HepG2 (cell line): ENCODE data around the gene TMEM183A. TPM values are rescaled to one million over a fixed set of nuclear protein-coding genes. Genes with fewer than 3 reads are reported as not detected.

ENCODE experiments used
- CREBL2 ChIP-seq: sonication (generic); formaldehyde crosslinking; IDR thresholded peaks from 2 replicates; pipeline ENCODE4 v1.8.1; 2023; ENCODE audit warnings: missing genetic modification reagents, mild to moderate bottlenecking, borderline replicate concordance
- FOXA3 ChIP-seq: IDR thresholded peaks from 2 replicates; pipeline ENCODE4 v1.6.1; 2016; ENCODE audit warnings: missing genetic modification reagents, missing compliant biosample characterization
- PBX3 ChIP-seq: sonication (generic); formaldehyde crosslinking; IDR thresholded peaks from 2 replicates; pipeline ENCODE4 v1.8.1; 2023; ENCODE audit warnings: missing genetic modification reagents, inconsistent platforms, borderline replicate concordance
- RXRB ChIP-seq: IDR thresholded peaks from 2 replicates; pipeline ENCODE4 v1.6.1; 2016; ENCODE audit warnings: borderline replicate concordance, missing genetic modification reagents, missing compliant biosample characterization
- SMARCC2 ChIP-seq: fragments of 450-650 bp; IDR thresholded peaks from 2 replicates; pipeline ENCODE4 v1.6.1; 2017; ENCODE audit warnings: antibody characterized with exemption, mild to moderate bottlenecking
- SOX13 ChIP-seq, 3 experiments: fragments of 450-650 bp in 1 of 3; sonication (generic) in 1 of 3; formaldehyde crosslinking in 1 of 3; IDR thresholded peaks in 2 of 3; conservative IDR thresholded peaks in 1 of 3; 2 replicates each; pipeline versions ENCODE4 v1.5.0 to v1.6.1; 2016 to 2020; ENCODE audit warnings: antibody characterized with exemption in 1 of 3, mild to moderate bottlenecking in 1 of 3, missing compliant biosample characterization in 1 of 3, missing genetic modification reagents in 1 of 3, moderate library complexity in 1 of 3
- THAP9 ChIP-seq: sonication (generic); formaldehyde crosslinking; IDR thresholded peaks from 2 replicates; pipeline ENCODE4; 2020; ENCODE audit warnings: missing genetic modification reagents, mild to moderate bottlenecking, borderline replicate concordance
- TRAFD1 ChIP-seq: sonication (generic); formaldehyde crosslinking; IDR thresholded peaks from 2 replicates; pipeline ENCODE4 v1.5.1; 2020; ENCODE audit warnings: missing genetic modification reagents, mild to moderate bottlenecking, borderline replicate concordance
- ZBTB42 ChIP-seq: sonication (generic); formaldehyde crosslinking; IDR thresholded peaks from 2 replicates; pipeline ENCODE4 v1.5.0; 2020; ENCODE audit warnings: mild to moderate bottlenecking, missing genetic modification reagents
- ZNF354B ChIP-seq: sonication (generic); formaldehyde crosslinking; IDR thresholded peaks from 2 replicates; pipeline ENCODE4 v1.8.0; 2022; ENCODE audit warnings: mild to moderate bottlenecking, missing genetic modification reagents
- ZNF605 ChIP-seq: sonication (generic); formaldehyde crosslinking; IDR thresholded peaks from 2 replicates; pipeline ENCODE4 v1.8.0; 2022; ENCODE audit warnings: mild to moderate bottlenecking, missing genetic modification reagents
- ZNF879 ChIP-seq: sonication (generic); formaldehyde crosslinking; IDR thresholded peaks from 2 replicates; pipeline ENCODE4 v1.8.1; 2023; ENCODE audit warnings: missing genetic modification reagents
- polyA plus RNA-seq, 8 experiments: library from polyadenylated mRNA; depleted of rRNA in 3 of 8; stranded (reverse) in 7 of 8; unstranded in 1 of 8; fragments of >200 nt; fragmentation: Illumina TruSeq in 4 of 8; extraction: Trizol in 4 of 8; gene quantifications; 2 replicates each; pipeline versions ENCODE4 v1.2.1 to v1.2.3, GENCODE V29; 2011 to 2016; ENCODE audit warnings: low read depth in 4 of 8, missing spikeins in 1 of 8, mixed read lengths in 1 of 8; ENCODE audit not compliant: insufficient read depth in 1 of 8
- total RNA-seq, 5 experiments: library from RNA; depleted of rRNA; stranded (reverse); fragments of >200 nt; fragmentation: Illumina TruSeq; extraction: Trizol; gene quantifications; 2 replicates each; pipeline ENCODE4 v1.2.3, GENCODE V29; 2016; ENCODE audit warnings: low read depth in 1 of 5
- TF ChIP-seq, protein P1 (sequence below): sonication (generic); formaldehyde crosslinking; IDR thresholded peaks from 2 replicates; pipeline ENCODE4 v1.5.0; 2020; ENCODE audit warnings: missing genetic modification reagents

Gene TMEM183A
- total and polyA plus RNA-seq, 2 of the 13 experiments (the other 11 are each of a cell fraction or from before 2014, with no cell fraction given) = 59.7 to 82.0 TPM

- TF ChIP-seq CREBL2 (CRISPR knock-in tag) (no peak), SOX13 (IDR thresholded peaks at IDR 0.05) (no peak), SOX13 (CRISPR knock-in tag; conservative IDR thresholded peaks at IDR 0.05 in 1 of 2, IDR thresholded peaks at IDR 0.05 in 1 of 2) (no peak), RXRB (CRISPR knock-in tag) (no peak), TRAFD1 (no peak), PBX3 (CRISPR knock-in tag) (no peak), ZNF879 (CRISPR knock-in tag) (no peak), SMARCC2 (no peak), ZBTB42 (no peak), ZNF605 (no peak), ZNF354B (CRISPR knock-in tag) (no peak), FOXA3 (CRISPR knock-in tag) (no peak), THAP9 (CRISPR knock-in tag) (no peak)
- TF ChIP-seq, protein P1, sequence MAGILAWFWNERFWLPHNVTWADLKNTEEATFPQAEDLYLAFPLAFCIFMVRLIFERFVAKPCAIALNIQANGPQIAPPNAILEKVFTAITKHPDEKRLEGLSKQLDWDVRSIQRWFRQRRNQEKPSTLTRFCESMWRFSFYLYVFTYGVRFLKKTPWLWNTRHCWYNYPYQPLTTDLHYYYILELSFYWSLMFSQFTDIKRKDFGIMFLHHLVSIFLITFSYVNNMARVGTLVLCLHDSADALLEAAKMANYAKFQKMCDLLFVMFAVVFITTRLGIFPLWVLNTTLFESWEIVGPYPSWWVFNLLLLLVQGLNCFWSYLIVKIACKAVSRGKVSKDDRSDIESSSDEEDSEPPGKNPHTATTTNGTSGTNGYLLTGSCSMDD (CRISPR knock-in tag) = no peak
These were observed 39.4 kb upstream of the TMEM183A start (continued) for GRCh38 chr1:202967684-202968281.
